B cell (primary cell): ENCODE data around the gene DHX35. TPM values are rescaled to one million over a fixed set of nuclear protein-coding genes. Genes with fewer than 3 reads are reported as not detected.
"Not testable (repeated sequence)": the region's sequence is repeated elsewhere in the genome, so short reads cannot be mapped to it uniquely, and the experiment has no call there.

Source experiments
- ATAC-seq: fragments of 200-7000 bp; cut with Tn5 transposase; one replicate; pipeline ENCODE4 v1.10.0; 2021; ENCODE audit warnings: low read depth, mild to moderate bottlenecking, moderate number of reproducible peaks, moderate library complexity
- CTCF ChIA-PET: fragments of 350-600 bp; sonication (Branson Sonifier 250); formaldehyde crosslinking; loops from one replicate; lab custom pipeline; 2021; ENCODE audit warnings: antibody characterized with exemption, inconsistent platforms; lab: Charles Lee
- POLR2A ChIA-PET: fragments of 350-600 bp; sonication (Branson Sonifier 250); formaldehyde crosslinking; loops from one replicate; lab custom pipeline; 2021; ENCODE audit warnings: antibody characterized with exemption; lab: Charles Lee
- DNase-seq: peaks from one replicate; pipeline ENCODE4 v3.0.0; 2013
- H2AFZ ChIP-seq: 2 replicates; pipeline ENCODE4 v1.6.1; 2012; ENCODE audit warnings: mild to moderate bottlenecking, low read depth, low read length; ENCODE audit not compliant: insufficient read depth, poor library complexity, severe bottlenecking
- H3K27ac ChIP-seq, 2 donors: 1 replicate in 1 of 2; 2 replicates in 1 of 2; pipeline ENCODE4 v1.5.1; 2012 to 2013; ENCODE audit warnings: low read length in 2 of 2, mild to moderate bottlenecking in 2 of 2, moderate library complexity in 1 of 2
- H3K27me3 ChIP-seq, 4 experiments: fragments of 200-600 bp in 1 of 4; sonication (generic) in 1 of 4; replicated peaks in 1 of 4; 1 replicate in 2 of 4; 2 replicates in 2 of 4; pipeline versions ENCODE4 v1.6.1 to v1.7.0; 2013 to 2016; ENCODE audit warnings: low read length in 3 of 4, mild to moderate bottlenecking in 2 of 4, mixed read lengths in 1 of 4, moderate library complexity in 1 of 4; ENCODE audit not compliant: insufficient read depth in 4 of 4, control insufficient read depth in 3 of 4; ENCODE audit errors: control extremely low read depth in 1 of 4
- H3K36me3 ChIP-seq, 2 experiments: replicated peaks in 1 of 2; 1 replicate in 1 of 2; 2 replicates in 1 of 2; pipeline versions ENCODE4 v1.6.1 to v1.7.1; 2013; ENCODE audit warnings: low read length in 1 of 2; ENCODE audit not compliant: insufficient read depth in 2 of 2, control insufficient read depth in 1 of 2; ENCODE audit errors: control extremely low read depth in 1 of 2, extremely low read depth in 1 of 2
- H3K4me1 ChIP-seq, 2 donors: fragments of 200-600 bp in 1 of 2; sonication (generic) in 1 of 2; 1 replicate in 1 of 2; 2 replicates in 1 of 2; pipeline versions ENCODE4 v1.5.1 to v1.6.1; 2013 to 2017; ENCODE audit warnings: low read length in 2 of 2; ENCODE audit not compliant: control insufficient read depth in 2 of 2, insufficient read depth in 2 of 2
- H3K4me2 ChIP-seq: replicated peaks from 2 replicates; pipeline ENCODE3; 2012; ENCODE audit warnings: mild to moderate bottlenecking, low read depth, low read length; ENCODE audit not compliant: poor library complexity, severe bottlenecking
- H3K4me3 ChIP-seq, 5 experiments: fragments of 200-600 bp in 1 of 5; sonication (generic) in 1 of 5; 1 replicate in 3 of 5; 2 replicates in 2 of 5; pipeline versions ENCODE4 v1.5.1 to v1.7.0; 2011 to 2016; ENCODE audit warnings: low read length in 4 of 5, mild to moderate bottlenecking in 4 of 5, low read depth in 2 of 5, control low read depth in 1 of 5, moderate library complexity in 1 of 5; ENCODE audit not compliant: insufficient read depth in 1 of 5; ENCODE audit errors: control extremely low read depth in 1 of 5, extremely low read depth in 1 of 5
- H3K79me2 ChIP-seq: fragments of 200-600 bp; sonication (generic); one replicate; pipeline ENCODE4 v1.6.0; 2016; ENCODE audit warnings: low read length; ENCODE audit not compliant: control insufficient read depth, insufficient read depth
- H3K9ac ChIP-seq: fragments of 200-600 bp; sonication (generic); 2 replicates; pipeline ENCODE4 v1.6.1; 2017; ENCODE audit warnings: mild to moderate bottlenecking, low read length, moderate library complexity
- H3K9me3 ChIP-seq, 3 donors: one replicate each; pipeline versions ENCODE4 v1.6.1 to v1.7.1; 2013; ENCODE audit warnings: low read length in 2 of 3; ENCODE audit not compliant: control insufficient read depth in 2 of 3, insufficient read depth in 1 of 3; ENCODE audit errors: control extremely low read depth in 1 of 3
- H4K20me1 ChIP-seq: 2 replicates; pipeline ENCODE4 v1.6.0; 2012; ENCODE audit warnings: mild to moderate bottlenecking, low read length; ENCODE audit not compliant: insufficient read depth, control insufficient read depth, poor library complexity, severe bottlenecking
- H3K27ac Mint-ChIP-seq: one replicate; pipeline ENCODE4 v1.8.0; 2021; ENCODE audit warnings: mixed read lengths
- H3K27me3 Mint-ChIP-seq: one replicate; pipeline ENCODE4 v1.8.0; 2021; ENCODE audit warnings: mixed read lengths
- H3K4me1 Mint-ChIP-seq: one replicate; pipeline ENCODE4 v1.8.0; 2021; ENCODE audit warnings: mixed read lengths
- H3K4me3 Mint-ChIP-seq: one replicate; pipeline ENCODE4 v1.8.0; 2021; ENCODE audit warnings: mixed read lengths
- H3K9me3 Mint-ChIP-seq: one replicate; pipeline ENCODE4 v1.8.0; 2022; ENCODE audit warnings: mixed read lengths; ENCODE audit not compliant: insufficient read depth
- CTCF ChIP-seq: fragments of 200-600 bp; IDR thresholded peaks from one replicate; pipeline ENCODE4 v1.8.0; 2022; ENCODE audit warnings: antibody characterized with exemption, mild to moderate bottlenecking
- EZH2 ChIP-seq: IDR thresholded peaks from 2 replicates; pipeline ENCODE4 v1.6.1; 2012; ENCODE audit warnings: borderline replicate concordance, low read depth, mild to moderate bottlenecking, moderate library complexity, low read length; ENCODE audit not compliant: insufficient read depth, poor library complexity, severe bottlenecking
- WGBS: methylation state at CpG from one replicate; pipeline ENCODE4 v1.1.5; 2013; ENCODE audit warnings: missing lambda C conversion rate; ENCODE audit not compliant: insufficient coverage; 5-methylcytosine and 5-hydroxymethylcytosine counted together
- intact Hi-C: fragments of 100-400 bp; cut with micrococcal nuclease; formaldehyde crosslinking; loops from one replicate; pipeline ENCODE4 v1.10.0; 2022
- polyA plus RNA-seq: library from polyadenylated mRNA; depleted of rRNA; stranded (reverse); fragments of >200 nt; gene quantifications from 2 replicates; pipeline ENCODE4 v1.2.3, GENCODE V29; 2012
- total RNA-seq, 2 donors: library from RNA; stranded (reverse); fragments of 120-200 nt in 1 of 2; gene quantifications; 1 replicate in 1 of 2; 2 replicates in 1 of 2; pipeline versions ENCODE4 v1.2.3 to v1.2.4, GENCODE V29; 2013 to 2022

The DHX35 gene
- total and polyA plus RNA-seq, 2 donors (not counting 1 experiment from before 2014, with no cell fraction given), result 7.5 to 12.4 TPM

GRCh38 chr20:38991814-38992704 is 29.9 kb downstream of the DHX35 start:
- H3K4me1 ChIP-seq, result peaks cover 7 to 14% of the 10 kb centered on the region in 2 donors
- Mint-ChIP-seq H3K4me3 (no peak overlapping the region), H3K4me1 (peaks cover 8% of the 10 kb centered on the region), H3K9me3 (no peaks in the 10 kb centered on the region), H3K27ac (no peak overlapping the region), H3K27me3 (no peaks in the 10 kb centered on the region)
- H3K9me3 ChIP-seq, result no peaks in the 10 kb centered on the region
- no peak overlapping the region for H3K27ac ChIP-seq
- H3K9ac ChIP-seq, result no peak overlapping the region
- H3K4me3 ChIP-seq, result no peak overlapping the region
- H3K27me3 ChIP-seq, result no peaks in the 10 kb centered on the region
- peaks cover 0 to 32% of the 10 kb centered on the region in 2 experiments for H3K36me3 ChIP-seq
- intact Hi-C loops, result no loop called here
- no peak for TF ChIP-seq CTCF
- no peak for TF ChIP-seq EZH2
- ChIA-PET POLR2A (no interaction called here), CTCF (no interaction called here)
- H3K79me2 ChIP-seq, result no peaks in the 10 kb centered on the region
- H2AFZ ChIP-seq, result no peak overlapping the region
- WGBS, result 100% methylated on average over 1 of the region's 5 CpGs
- no peaks in the 10 kb centered on the region for H4K20me1 ChIP-seq
- DNase-seq, result no peak
- H3K4me2 ChIP-seq, result no peak overlapping the region
- no peak for ATAC-seq

DNA sequence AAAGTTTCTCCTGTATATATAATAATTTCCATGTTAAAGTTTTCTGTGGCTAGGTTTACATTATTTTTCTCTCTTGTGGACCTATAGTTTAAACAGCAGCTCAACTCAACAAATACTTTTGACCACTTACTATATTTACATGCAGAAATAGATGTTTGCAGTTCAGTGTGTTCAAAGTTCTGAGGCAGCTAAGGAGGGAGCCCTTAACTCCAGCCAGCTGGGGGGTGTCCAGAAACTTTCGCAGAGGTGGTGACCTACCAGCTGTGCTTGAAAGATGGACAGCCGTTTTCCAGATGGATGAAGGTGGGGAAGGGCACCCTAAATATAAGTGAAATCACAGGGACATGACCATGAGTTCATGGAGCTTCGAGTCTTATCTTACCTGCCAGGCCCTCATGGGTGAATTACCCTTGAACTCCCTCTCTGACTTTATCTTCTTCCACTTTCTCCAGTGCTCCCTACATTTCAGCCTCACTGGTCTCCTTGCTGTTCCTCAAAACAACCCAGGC is 33.4 kb downstream of the DHX35 start:
- Mint-ChIP-seq H3K4me3 (no peak overlapping the region), H3K9me3 (no peaks in the 10 kb centered on the region), H3K27ac (no peak overlapping the region), H3K27me3 (no peaks in the 10 kb centered on the region), H3K4me1 (peaks cover 6% of the 10 kb centered on the region)
- no peak overlapping the region for H3K9ac ChIP-seq
- no peak overlapping the region for H3K4me2 ChIP-seq
- no peak for TF ChIP-seq CTCF
- TF ChIP-seq EZH2, result no peak
- no peak overlapping the region for H2AFZ ChIP-seq
- intact Hi-C loops, result no loop called here
- H3K27me3 ChIP-seq, result no peaks in the 10 kb centered on the region
- DNase-seq, result no peak
- H3K4me1 ChIP-seq, result no peaks in the 10 kb centered on the region
- ATAC-seq, result no peak
- H3K36me3 ChIP-seq, result peaks cover 0 to 42% of the 10 kb centered on the region in 2 experiments
- no peak overlapping the region for H3K27ac ChIP-seq
- H3K4me3 ChIP-seq, result no peak overlapping the region
- CTCF ChIA-PET, result interaction anchor here (1.0 kb wide), 1 partner anchor 11 kb away, joined by 4 read pairs; no protein-coding TSS in a partner anchor
- POLR2A ChIA-PET, result no interaction called here
- WGBS, result 96% methylated on average over 3 of the region's 3 CpGs
- H3K9me3 ChIP-seq, result no peaks in the 10 kb centered on the region
- no peaks in the 10 kb centered on the region for H3K79me2 ChIP-seq
- H4K20me1 ChIP-seq, result no peaks in the 10 kb centered on the region

- H3K79me2 ChIP-seq, H3K4me1 ChIP-seq, H3K9me3 Mint-ChIP-seq, H3K4me3 ChIP-seq, H2AFZ ChIP-seq, H3K27ac ChIP-seq, intact Hi-C loops, H3K4me1 Mint-ChIP-seq, H3K9ac ChIP-seq, H3K4me3 Mint-ChIP-seq, H4K20me1 ChIP-seq, H3K27me3 Mint-ChIP-seq, DNase-seq, H3K9me3 ChIP-seq, H3K27ac Mint-ChIP-seq, ATAC-seq, H3K27me3 ChIP-seq, H3K4me2 ChIP-seq, POLR2A ChIA-PET: not testable (repeated sequence)
- peaks cover 0 to 52% of the 10 kb centered on the region in 2 experiments for H3K36me3 ChIP-seq
- WGBS, result 91% methylated on average over 1 of the region's 1 CpG
- CTCF ChIA-PET, result interaction anchor here (1.3 kb wide), 1 partner anchor 53 kb away, joined by 4 read pairs; no protein-coding TSS in a partner anchor
Observed at GRCh38 chr20:38996866-38997265, 34.7 kb downstream of the DHX35 start.
